Keratinocyte (primary cell): ENCODE measurements around the gene LRRN4. TPM values are rescaled to one million over a fixed set of nuclear protein-coding genes. Genes with fewer than 3 reads are reported as not detected.

Source experiments
- DNase-seq: peaks from one replicate; pipeline ENCODE4 v3.0.0-alpha.2; 2011; ENCODE audit warnings: low read depth, missing footprints, low spot score
- FAIRE-seq: peaks from 2 replicates; lab custom pipeline; 2011; peaks lifted over from hg19 to GRCh38; lab: Jason Lieb, UNC
- H2AFZ ChIP-seq: 2 replicates; pipeline ENCODE4 v1.6.0; 2012; ENCODE audit warnings: low read length, control low read depth, inconsistent platforms; ENCODE audit not compliant: control insufficient read depth
- H3K27ac ChIP-seq: 2 replicates; pipeline ENCODE4 v1.5.1; 2011; ENCODE audit warnings: low read length; ENCODE audit not compliant: control insufficient read depth, insufficient read depth
- H3K27me3 ChIP-seq: 3 replicates; pipeline ENCODE4 v1.6.0; 2011; ENCODE audit warnings: low read length; ENCODE audit not compliant: control insufficient read depth, insufficient read depth; ENCODE audit errors: extremely low read depth
- H3K36me3 ChIP-seq, 2 experiments: 2 replicates in 1 of 2; 3 replicates in 1 of 2; pipeline ENCODE4 v1.5.1; 2011; ENCODE audit warnings: low read length in 2 of 2, mild to moderate bottlenecking in 1 of 2; ENCODE audit not compliant: control insufficient read depth in 2 of 2, insufficient read depth in 2 of 2; ENCODE audit errors: extremely low read depth in 1 of 2
- H3K4me1 ChIP-seq: 3 replicates; pipeline ENCODE4 v1.5.1; 2011; ENCODE audit warnings: low read length; ENCODE audit not compliant: control insufficient read depth, insufficient read depth; ENCODE audit errors: extremely low read depth
- H3K4me2 ChIP-seq: 3 replicates; pipeline ENCODE4 v1.6.0; 2011; ENCODE audit warnings: low read depth, low read length; ENCODE audit not compliant: control insufficient read depth, insufficient read depth; ENCODE audit errors: extremely low read depth
- H3K4me3 ChIP-seq, 3 experiments: fragments of 200-600 bp in 1 of 3; sonication (generic) in 1 of 3; 2 replicates in 2 of 3; 3 replicates in 1 of 3; pipeline ENCODE4 v1.5.1; 2011 to 2016; ENCODE audit warnings: low read length in 3 of 3, mild to moderate bottlenecking in 3 of 3, control low read depth in 2 of 3, inconsistent platforms in 1 of 3, low read depth in 1 of 3, mixed read lengths in 1 of 3, mixed run types in 1 of 3, moderate library complexity in 1 of 3; ENCODE audit not compliant: control insufficient read depth in 2 of 3, insufficient read depth in 2 of 3; ENCODE audit errors: extremely low read depth in 1 of 3
- H3K79me2 ChIP-seq: 2 replicates; pipeline ENCODE4 v1.6.0; 2012; ENCODE audit warnings: low read length; ENCODE audit not compliant: control insufficient read depth, insufficient read depth
- H3K9ac ChIP-seq: 3 replicates; pipeline ENCODE4 v1.6.0; 2011; ENCODE audit warnings: low read length; ENCODE audit not compliant: control insufficient read depth, insufficient read depth; ENCODE audit errors: extremely low read depth
- H3K9me1 ChIP-seq: 3 replicates; pipeline ENCODE4 v1.6.0; 2011; ENCODE audit warnings: low read length; ENCODE audit not compliant: control insufficient read depth, insufficient read depth; ENCODE audit errors: extremely low read depth
- H3K9me3 ChIP-seq: 2 replicates; pipeline ENCODE4 v1.5.1; 2012; ENCODE audit warnings: low read depth, low read length; ENCODE audit not compliant: control insufficient read depth
- H4K20me1 ChIP-seq: 3 replicates; pipeline ENCODE4 v1.6.0; 2011; ENCODE audit warnings: low read length; ENCODE audit not compliant: control insufficient read depth, insufficient read depth; ENCODE audit errors: extremely low read depth
- CTCF ChIP-seq, 3 experiments: IDR thresholded peaks in 1 of 3; conservative IDR thresholded peaks in 1 of 3; optimal IDR thresholded peaks in 1 of 3; 2 replicates in 2 of 3; 3 replicates in 1 of 3; pipeline versions ENCODE3 to v1.5.1; 2011; ENCODE audit warnings: low read length in 3 of 3, mild to moderate bottlenecking in 3 of 3, moderate library complexity in 2 of 3, control low read depth in 1 of 3, inconsistent platforms in 1 of 3; ENCODE audit not compliant: insufficient read depth in 2 of 3; ENCODE audit errors: extremely low read depth in 1 of 3
- EZH2 ChIP-seq: IDR thresholded peaks from one replicate; pipeline ENCODE4 v1.6.1; 2012; ENCODE audit warnings: inconsistent platforms, mild to moderate bottlenecking, low read length, moderate library complexity
- dilution Hi-C: fragments of 300-500 bp; cut with MboI; formaldehyde crosslinking; loops from one replicate; pipeline ENCODE4 v1.7.0; 2020; ENCODE audit warnings: low sequenced_read_pairs; ENCODE audit not compliant: extremely low pct_ligation_motif_present
- polyA plus RNA-seq, 5 experiments: library from polyadenylated mRNA; depleted of rRNA in 3 of 5; stranded (reverse) in 3 of 5; stranded (forward) in 1 of 5; unstranded in 1 of 5; fragments of >200 nt; gene quantifications; 1 replicate in 1 of 5; 2 replicates in 3 of 5; 3 replicates in 1 of 5; pipeline versions ENCODE4 v1.2.1 to v1.2.3, GENCODE V29; 2011 to 2012; ENCODE audit warnings: missing spikeins in 2 of 5, low read depth in 1 of 5, low replicate concordance in 1 of 5

The LRRN4 gene
- polyA plus RNA-seq, 1 donor (not counting 4 experiments of a cell fraction or from before 2014, with no cell fraction given) = 0.14 TPM

GRCh38 chr20:6099819-6100218 is 46.0 kb upstream of the LRRN4 start:
- Histone ChIP-seq H3K79me2 (peaks cover 21% of the 10 kb centered on the region), H3K36me3 (peaks cover 19 to 30% of the 10 kb centered on the region in 2 experiments), H3K4me1 (peaks cover 11% of the 10 kb centered on the region), H3K27me3 (no peaks in the 10 kb centered on the region), H2AFZ (no peak overlapping the region), H3K27ac (no peak overlapping the region), H3K9me1 (no peaks in the 10 kb centered on the region), H3K4me3 (no peak overlapping the region), H3K9ac (no peak overlapping the region), H4K20me1 (no peaks in the 10 kb centered on the region), H3K4me2 (no peak overlapping the region), H3K9me3 (no peaks in the 10 kb centered on the region)
- no peak for FAIRE-seq
- DNase-seq = no peak
- dilution Hi-C loops = no loop called here
- TF ChIP-seq EZH2 (no peak), CTCF (optimal IDR thresholded peaks at IDR 0.05 in 1 of 3, IDR thresholded peaks at IDR 0.05 in 1 of 3, conservative IDR thresholded peaks at IDR 0.05 in 1 of 3; ENCODE audit: extremely low read depth in 1 of 3, insufficient read depth in 2 of 3, low read length in 3 of 3) (no peak)

- DNase-seq = no peak
- no peak for FAIRE-seq
- Histone ChIP-seq H2AFZ (no peak overlapping the region), H3K36me3 (peaks cover 22 to 34% of the 10 kb centered on the region in 2 experiments), H3K27me3 (no peaks in the 10 kb centered on the region), H3K9me1 (no peaks in the 10 kb centered on the region), H3K79me2 (peaks cover 2% of the 10 kb centered on the region), H3K9me3 (no peaks in the 10 kb centered on the region), H4K20me1 (no peaks in the 10 kb centered on the region), H3K4me3 (no peak overlapping the region), H3K9ac (no peak overlapping the region), H3K27ac (no peak overlapping the region), H3K4me1 (no peaks in the 10 kb centered on the region), H3K4me2 (no peak overlapping the region)
- TF ChIP-seq CTCF (optimal IDR thresholded peaks at IDR 0.05 in 1 of 3, IDR thresholded peaks at IDR 0.05 in 1 of 3, conservative IDR thresholded peaks at IDR 0.05 in 1 of 3; ENCODE audit: extremely low read depth in 1 of 3, insufficient read depth in 2 of 3, low read length in 3 of 3) (no peak), EZH2 (no peak)
- dilution Hi-C loops = no loop called here
These were observed 41.5 kb upstream of the LRRN4 start for GRCh38 chr20:6095409-6095808.
